Thymus (tissue), 11 donors: ENCODE measurements around the gene S100A7A. TPM values are rescaled to one million over a fixed set of nuclear protein-coding genes. Genes with fewer than 3 reads are reported as not detected.
"Not testable (repeated sequence)": the region's sequence is repeated elsewhere in the genome, so short reads cannot be mapped to it uniquely, and the experiment has no call there.

ENCODE experiments used
- DNase-seq, 9 donors: peaks; one replicate each; pipeline ENCODE4 v3.0.0-alpha.2; 2013; ENCODE audit warnings: low spot score in 9 of 9, low read depth in 6 of 9, missing footprints in 1 of 9
- H3K27ac ChIP-seq, 2 donors: one replicate each; pipeline ENCODE4 v1.5.1; 2013; ENCODE audit warnings: control low read depth in 1 of 2, low read depth in 1 of 2, low read length in 1 of 2, mild to moderate bottlenecking in 1 of 2, moderate library complexity in 1 of 2
- H3K27me3 ChIP-seq, 2 donors: one replicate each; pipeline ENCODE4 v1.5.1; 2013; ENCODE audit warnings: low read length in 1 of 2; ENCODE audit not compliant: control insufficient read depth in 2 of 2, insufficient read depth in 1 of 2
- H3K36me3 ChIP-seq, 2 donors: one replicate each; pipeline ENCODE4 v1.5.1; 2013; ENCODE audit warnings: low read length in 1 of 2, mild to moderate bottlenecking in 1 of 2, moderate library complexity in 1 of 2; ENCODE audit not compliant: control insufficient read depth in 2 of 2, insufficient read depth in 2 of 2
- H3K4me1 ChIP-seq, 2 donors: one replicate each; pipeline ENCODE4 v1.5.1; 2013; ENCODE audit warnings: low read length in 2 of 2; ENCODE audit not compliant: control insufficient read depth in 2 of 2, insufficient read depth in 2 of 2
- H3K4me3 ChIP-seq, 2 donors: one replicate each; pipeline ENCODE4 v1.5.1; 2013; ENCODE audit warnings: low read length in 2 of 2, control low read depth in 1 of 2, mild to moderate bottlenecking in 1 of 2
- H3K9me3 ChIP-seq, 2 donors: one replicate each; pipeline ENCODE4 v1.5.1; 2013; ENCODE audit warnings: low read length in 1 of 2, mild to moderate bottlenecking in 1 of 2; ENCODE audit not compliant: control insufficient read depth in 2 of 2, insufficient read depth in 1 of 2
- WGBS: extraction: QIAGEN DNeasy Blood & Tissue Kit; methylation state at CpG from one replicate; pipeline ENCODE4 v1.1.7; 2013; 5-methylcytosine and 5-hydroxymethylcytosine counted together
- polyA plus RNA-seq: library from polyadenylated mRNA; stranded (reverse); fragments of 200-250 nt; gene quantifications from one replicate; pipeline ENCODE4 v1.2.3, GENCODE V29; 2013
- total RNA-seq: library from RNA; stranded (reverse); fragments of 120-200 nt; gene quantifications from one replicate; pipeline ENCODE4 v1.2.4, GENCODE V29; 2013
- donor health status: healthy.

Gene S100A7A
- total and polyA plus RNA-seq, 2 donors = 0.30 TPM; not detected in 1

DNA sequence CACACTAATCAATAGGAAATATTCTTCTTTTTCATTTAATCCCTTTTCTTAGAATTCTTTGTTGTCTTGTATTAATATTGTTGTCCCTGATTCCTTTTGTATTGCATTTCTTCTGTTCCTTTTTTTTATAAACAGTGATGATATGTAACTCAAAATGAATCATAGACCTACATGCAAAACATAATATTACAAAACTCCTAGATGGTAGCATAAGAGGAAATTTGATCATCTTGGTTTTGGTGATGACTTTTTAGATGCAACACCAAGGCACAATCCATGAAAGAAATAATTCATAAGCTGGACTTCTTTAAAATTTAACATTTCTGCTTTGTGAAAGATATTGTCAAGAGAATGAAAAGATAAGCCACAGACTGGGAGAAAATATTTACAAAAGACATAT lies 2.4 kb upstream of the S100A7A start:
- DNase-seq, H3K36me3 ChIP-seq, H3K27ac ChIP-seq: not testable (repeated sequence)

DNA sequence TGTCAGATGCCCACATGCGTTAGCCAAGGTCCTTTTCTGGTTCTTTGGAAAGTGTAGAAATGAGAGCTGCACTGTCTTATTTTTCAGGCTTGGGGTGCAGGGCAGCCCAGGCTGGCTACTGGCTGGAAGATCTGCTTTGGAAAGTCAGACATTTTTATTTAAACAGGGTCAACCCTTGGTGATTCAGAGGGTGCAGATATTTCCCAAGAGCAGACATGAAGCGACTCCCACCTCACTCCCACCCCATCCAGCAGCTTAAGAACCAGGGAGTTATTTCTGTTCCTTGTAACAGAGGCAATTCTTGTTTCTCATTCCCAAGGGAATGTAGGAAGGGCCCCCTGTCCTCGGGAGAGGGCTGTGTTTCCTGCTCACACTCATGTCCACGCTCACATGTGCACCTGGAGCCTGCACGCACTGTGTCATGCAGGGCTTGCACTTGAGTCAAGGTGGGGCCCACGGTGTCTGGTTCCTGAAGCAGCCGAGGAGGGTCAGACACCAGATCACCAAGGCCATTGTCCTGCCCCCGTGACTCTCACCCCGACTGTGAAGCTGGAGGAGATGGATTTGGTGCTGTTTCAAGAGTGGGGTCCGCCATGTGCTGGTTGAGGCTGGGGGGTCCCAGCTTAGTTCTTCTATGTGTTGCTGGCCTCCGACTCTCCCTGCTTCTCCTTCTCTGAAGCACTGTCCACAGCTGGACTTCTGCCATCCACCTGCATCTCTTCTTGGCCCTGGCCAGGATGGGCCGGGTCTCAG lies 992 bp downstream of the S100A7A start:
- H3K4me1 ChIP-seq = no peaks in the 10 kb centered on the region
- no peak overlapping the region for H3K27ac ChIP-seq
- no peak overlapping the region for H3K4me3 ChIP-seq
- no peaks in the 10 kb centered on the region for H3K27me3 ChIP-seq
- no peak for DNase-seq
- H3K9me3 ChIP-seq = no peaks in the 10 kb centered on the region
- 89% methylated on average over 12 of the region's 12 CpGs for WGBS
- H3K36me3 ChIP-seq = no peaks in the 10 kb centered on the region

More for the DNA sequence above, 2.4 kb upstream of the S100A7A start:
- not testable (repeated sequence) for H3K27me3 ChIP-seq, H3K4me3 ChIP-seq, H3K4me1 ChIP-seq, H3K9me3 ChIP-seq

DNA sequence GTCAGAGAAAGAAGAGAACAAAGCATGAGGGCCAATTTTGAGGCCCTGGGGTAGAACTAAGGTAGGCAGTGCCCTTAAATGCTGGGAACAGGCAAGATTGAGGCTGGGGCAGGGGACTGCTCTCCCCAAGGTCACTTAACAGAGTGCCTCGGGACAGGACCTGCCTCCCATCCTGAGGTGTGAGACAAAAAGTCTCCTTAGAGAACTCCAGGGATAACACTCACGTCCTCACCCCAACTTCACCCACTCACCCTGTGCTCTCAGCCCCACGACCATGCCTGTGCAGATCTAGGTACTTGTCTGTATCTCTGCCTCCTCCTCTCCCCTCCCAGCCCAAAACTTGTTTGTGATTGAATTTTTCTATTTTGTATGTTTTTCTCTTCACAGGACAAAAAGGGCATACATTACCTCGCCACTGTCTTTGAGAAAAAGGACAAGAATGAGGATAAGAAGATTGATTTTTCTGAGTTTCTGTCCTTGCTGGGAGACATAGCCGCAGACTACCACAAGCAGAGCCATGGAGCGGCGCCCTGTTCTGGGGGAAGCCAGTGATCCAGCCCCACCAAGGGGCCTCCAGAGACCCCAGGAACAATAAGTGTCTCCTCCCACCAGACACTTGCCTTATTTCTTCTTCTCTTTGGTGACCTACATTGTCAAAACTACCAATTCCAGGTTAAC lies 2.6 kb downstream of the S100A7A start:
- H3K27ac ChIP-seq, H3K36me3 ChIP-seq, DNase-seq, H3K4me3 ChIP-seq, H3K9me3 ChIP-seq, H3K27me3 ChIP-seq, H3K4me1 ChIP-seq: not testable (repeated sequence)
- 79% methylated on average over 7 of the region's 7 CpGs for WGBS

DNA sequence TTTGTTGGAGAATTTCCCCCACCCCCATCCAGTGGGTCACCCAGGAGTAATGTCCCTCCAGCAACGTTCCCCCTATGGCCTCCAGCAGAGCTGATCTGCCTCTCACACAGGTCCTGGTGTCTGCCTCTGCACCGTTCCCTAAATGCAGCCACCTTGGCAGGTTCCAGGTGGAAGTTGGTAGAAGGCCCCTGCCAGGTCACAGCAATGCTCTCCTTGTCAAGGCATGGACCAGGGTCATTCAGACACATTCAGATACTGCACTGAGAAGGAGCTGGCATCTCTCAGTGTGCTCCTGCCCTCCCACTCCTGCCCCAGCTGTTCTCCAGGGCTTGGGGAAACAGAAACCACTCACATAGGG lies 3.1 kb downstream of the S100A7A start:
- 71% methylated on average over 2 of the region's 2 CpGs for WGBS
- H3K27ac ChIP-seq, H3K9me3 ChIP-seq, H3K36me3 ChIP-seq, H3K27me3 ChIP-seq, H3K4me3 ChIP-seq, DNase-seq, H3K4me1 ChIP-seq: not testable (repeated sequence)

DNA sequence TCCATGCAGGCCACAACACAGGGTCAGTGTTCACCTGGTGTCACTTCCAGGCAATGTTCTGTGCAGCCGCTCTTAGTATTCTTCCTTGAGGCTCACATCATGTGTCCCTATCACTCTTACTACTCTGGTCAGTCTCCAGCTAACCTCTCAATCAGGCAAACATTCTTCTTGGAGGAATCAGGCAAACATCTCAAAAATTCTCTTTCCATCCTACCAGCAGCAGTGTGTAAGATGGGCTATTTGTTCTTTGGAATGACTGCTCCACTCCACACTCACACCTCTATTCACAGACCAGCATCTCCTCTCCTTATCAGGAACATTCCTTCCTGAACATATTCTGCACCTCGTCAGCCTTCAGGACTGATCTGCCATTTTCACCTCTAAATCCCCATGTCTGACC lies 4.0 kb downstream of the S100A7A start:
- 88% methylated on average over 2 of the region's 2 CpGs for WGBS
- H3K27me3 ChIP-seq = no peaks in the 10 kb centered on the region
- no peaks in the 10 kb centered on the region for H3K9me3 ChIP-seq
- no peak overlapping the region for H3K4me3 ChIP-seq
- no peak overlapping the region for H3K27ac ChIP-seq
- no peak for DNase-seq
- H3K36me3 ChIP-seq = no peaks in the 10 kb centered on the region
- H3K4me1 ChIP-seq = no peaks in the 10 kb centered on the region

DNA sequence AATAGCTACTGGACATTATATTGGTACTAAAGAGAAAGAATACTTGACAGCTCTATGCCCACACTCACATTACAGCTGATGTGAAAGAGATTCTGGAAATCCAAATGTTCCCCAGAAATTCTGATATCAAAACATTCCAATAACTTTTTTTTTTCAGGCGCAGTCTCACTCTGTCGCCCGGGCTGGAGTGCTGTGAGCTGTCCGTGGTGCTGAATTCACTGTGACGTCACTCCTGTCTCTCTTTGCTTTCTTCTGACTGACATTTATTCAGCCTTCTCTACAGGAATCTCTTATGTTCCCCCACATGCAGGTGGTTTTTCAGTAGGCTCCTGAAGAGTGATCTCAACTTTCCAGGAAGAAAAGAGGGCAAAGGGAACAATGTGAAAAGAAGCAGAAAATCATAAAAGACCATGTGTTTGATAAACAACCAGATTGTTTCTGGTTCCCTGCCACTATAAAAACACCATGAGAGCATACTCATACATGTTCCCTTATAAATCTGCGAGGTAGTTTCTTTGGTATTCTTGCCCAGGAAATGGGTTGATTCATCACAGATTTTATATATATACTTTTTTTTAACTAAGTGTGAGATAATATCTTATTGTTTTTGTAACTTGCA lies 6.2 kb downstream of the S100A7A start:
- 11% methylated on average over 6 of the region's 6 CpGs for WGBS
- no peaks in the 10 kb centered on the region for H3K4me1 ChIP-seq
- DNase-seq = peak; percentile 41 to 86 (median 71)

DNA sequence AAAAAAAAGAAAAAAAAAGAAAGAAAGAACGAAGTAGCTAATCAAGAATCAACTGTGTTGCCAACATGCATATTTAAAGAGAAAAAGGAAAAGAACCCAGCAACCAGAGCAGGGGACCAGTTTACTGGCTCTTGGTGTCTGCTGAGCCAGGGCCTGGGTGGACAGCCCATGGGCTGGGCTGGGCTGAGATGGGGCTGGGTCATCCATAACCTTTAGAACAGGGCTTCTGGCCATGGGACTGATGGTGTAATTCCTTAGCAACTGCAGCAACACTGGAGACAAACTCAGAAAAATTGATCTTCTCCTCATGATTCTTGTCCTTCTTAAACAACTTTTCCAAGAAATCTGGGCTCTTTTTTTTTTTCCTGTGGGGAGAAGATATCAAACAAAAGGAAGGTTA lies 10.5 kb downstream of the S100A7A start:
- Histone ChIP-seq H3K4me3 (no peak overlapping the region), H3K36me3 (no peaks in the 10 kb centered on the region), H3K9me3 (no peaks in the 10 kb centered on the region), H3K27me3 (no peaks in the 10 kb centered on the region), H3K4me1 (no peaks in the 10 kb centered on the region), H3K27ac (no peak overlapping the region)
- no peak for DNase-seq
- WGBS = 38% methylated on average over 1 of the region's 1 CpG

More for the DNA sequence above, 6.2 kb downstream of the S100A7A start:
- Histone ChIP-seq H3K36me3 (no peaks in the 10 kb centered on the region), H3K27ac (no peak overlapping the region), H3K27me3 (no peaks in the 10 kb centered on the region), H3K9me3 (no peaks in the 10 kb centered on the region), H3K4me3 (no peak overlapping the region)

DNA sequence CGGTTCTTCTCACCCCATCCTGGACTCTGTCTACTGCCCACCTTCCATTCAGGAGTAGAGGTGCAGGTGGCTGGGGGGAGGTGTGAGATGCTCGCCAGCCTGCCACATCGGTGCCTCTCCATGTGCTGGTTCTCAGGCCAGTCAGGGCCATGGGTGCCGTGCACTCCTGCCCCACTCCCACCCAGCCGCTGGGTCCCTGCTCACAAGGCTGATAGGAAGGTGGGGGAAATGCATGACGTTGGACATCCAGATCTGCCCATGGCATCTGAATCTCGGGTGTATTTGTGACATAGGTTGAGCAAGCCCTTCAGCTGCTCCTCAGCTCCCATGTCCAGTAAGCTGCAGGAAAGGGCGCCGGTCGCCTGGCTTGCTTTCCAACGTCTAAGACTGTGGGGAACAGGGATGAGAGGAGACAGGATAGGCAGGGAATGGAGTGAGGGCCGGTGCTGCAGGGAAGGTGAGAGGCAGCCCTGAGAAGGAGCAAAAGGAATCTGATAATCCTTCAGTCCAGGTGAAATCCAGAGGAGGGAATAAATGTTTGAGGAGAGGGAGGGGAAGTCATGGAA lies 11.8 kb downstream of the S100A7A start:
- Histone ChIP-seq H3K4me3 (no peak overlapping the region), H3K36me3 (no peaks in the 10 kb centered on the region), H3K27ac (no peak overlapping the region), H3K27me3 (no peaks in the 10 kb centered on the region), H3K9me3 (no peaks in the 10 kb centered on the region), H3K4me1 (no peaks in the 10 kb centered on the region)
- DNase-seq = no peak
- WGBS = 86% methylated on average over 12 of the region's 12 CpGs

DNA sequence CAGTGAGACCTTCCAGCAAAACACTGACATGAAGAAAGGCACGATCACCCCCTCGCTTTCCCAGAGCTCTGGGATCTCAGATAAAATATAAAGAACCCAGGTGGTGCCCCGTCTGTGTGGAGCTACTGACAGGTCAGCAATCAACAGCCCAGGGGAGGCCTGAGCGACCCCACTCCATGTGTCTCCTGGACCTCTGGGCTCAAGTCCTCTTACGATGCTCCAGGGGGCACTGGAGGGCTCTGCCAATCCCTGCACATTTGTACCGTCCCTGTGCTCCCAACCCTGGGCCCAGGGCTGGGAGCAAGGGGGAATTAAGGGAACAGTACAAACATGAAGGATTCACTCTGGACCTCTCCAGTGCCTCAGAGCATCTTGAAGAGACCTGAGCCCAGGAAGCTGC lies 12.5 kb downstream of the S100A7A start:
- Histone ChIP-seq H3K4me1 (no peaks in the 10 kb centered on the region), H3K4me3 (no peak overlapping the region), H3K36me3 (no peaks in the 10 kb centered on the region), H3K27me3 (no peaks in the 10 kb centered on the region), H3K9me3 (no peaks in the 10 kb centered on the region), H3K27ac (no peak overlapping the region)
- DNase-seq = no peak
- WGBS = 70% methylated on average over 6 of the region's 6 CpGs
